ENCODE results near the gene PGS1. TPM values are rescaled to one million over a fixed set of nuclear protein-coding genes. Genes with fewer than 3 reads are reported as not detected.

Gene PGS1
- total RNA-seq, 1 donor from 2014 or later, result 52.0 TPM

DNA sequence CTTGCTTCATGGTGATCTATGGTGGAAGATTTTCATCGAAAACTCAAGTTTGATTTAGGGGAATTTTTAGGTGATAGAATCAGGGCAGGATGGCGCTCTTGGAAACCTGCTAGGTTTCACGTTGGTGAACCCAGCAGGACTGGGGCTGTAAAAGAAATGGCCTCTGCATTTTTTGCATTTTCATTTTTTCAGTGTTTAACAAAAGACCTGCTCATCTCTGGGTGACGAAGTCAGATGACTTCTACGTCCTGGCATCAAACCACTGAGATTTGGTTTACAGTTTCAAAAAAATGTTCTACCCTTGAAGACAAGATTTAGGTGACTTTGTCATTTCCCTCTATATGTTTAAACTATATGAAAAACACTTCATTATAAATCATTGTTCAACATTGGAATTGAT lies 1.9 kb downstream of the PGS1 start:
- no peak for DNase-seq (ENCODE audit: low read depth, low spot score)
- Mint-ChIP-seq H3K9me3 (no peaks in the 10 kb centered on the region), H3K27ac (ENCODE audit: unreplicated experiment) (no peak overlapping the region), H3K27me3 (ENCODE audit: low read depth) (no peaks in the 10 kb centered on the region), H3K36me3 (ENCODE audit: low read depth) (no peaks in the 10 kb centered on the region), H3K4me1 (peaks cover 36% of the 10 kb centered on the region), H3K4me3 (peak overlapping the region; percentile 65)
- TF ChIP-seq, protein P1, sequence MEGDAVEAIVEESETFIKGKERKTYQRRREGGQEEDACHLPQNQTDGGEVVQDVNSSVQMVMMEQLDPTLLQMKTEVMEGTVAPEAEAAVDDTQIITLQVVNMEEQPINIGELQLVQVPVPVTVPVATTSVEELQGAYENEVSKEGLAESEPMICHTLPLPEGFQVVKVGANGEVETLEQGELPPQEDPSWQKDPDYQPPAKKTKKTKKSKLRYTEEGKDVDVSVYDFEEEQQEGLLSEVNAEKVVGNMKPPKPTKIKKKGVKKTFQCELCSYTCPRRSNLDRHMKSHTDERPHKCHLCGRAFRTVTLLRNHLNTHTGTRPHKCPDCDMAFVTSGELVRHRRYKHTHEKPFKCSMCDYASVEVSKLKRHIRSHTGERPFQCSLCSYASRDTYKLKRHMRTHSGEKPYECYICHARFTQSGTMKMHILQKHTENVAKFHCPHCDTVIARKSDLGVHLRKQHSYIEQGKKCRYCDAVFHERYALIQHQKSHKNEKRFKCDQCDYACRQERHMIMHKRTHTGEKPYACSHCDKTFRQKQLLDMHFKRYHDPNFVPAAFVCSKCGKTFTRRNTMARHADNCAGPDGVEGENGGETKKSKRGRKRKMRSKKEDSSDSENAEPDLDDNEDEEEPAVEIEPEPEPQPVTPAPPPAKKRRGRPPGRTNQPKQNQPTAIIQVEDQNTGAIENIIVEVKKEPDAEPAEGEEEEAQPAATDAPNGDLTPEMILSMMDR (conservative IDR thresholded peaks at IDR 0.05), result no peak

DNA sequence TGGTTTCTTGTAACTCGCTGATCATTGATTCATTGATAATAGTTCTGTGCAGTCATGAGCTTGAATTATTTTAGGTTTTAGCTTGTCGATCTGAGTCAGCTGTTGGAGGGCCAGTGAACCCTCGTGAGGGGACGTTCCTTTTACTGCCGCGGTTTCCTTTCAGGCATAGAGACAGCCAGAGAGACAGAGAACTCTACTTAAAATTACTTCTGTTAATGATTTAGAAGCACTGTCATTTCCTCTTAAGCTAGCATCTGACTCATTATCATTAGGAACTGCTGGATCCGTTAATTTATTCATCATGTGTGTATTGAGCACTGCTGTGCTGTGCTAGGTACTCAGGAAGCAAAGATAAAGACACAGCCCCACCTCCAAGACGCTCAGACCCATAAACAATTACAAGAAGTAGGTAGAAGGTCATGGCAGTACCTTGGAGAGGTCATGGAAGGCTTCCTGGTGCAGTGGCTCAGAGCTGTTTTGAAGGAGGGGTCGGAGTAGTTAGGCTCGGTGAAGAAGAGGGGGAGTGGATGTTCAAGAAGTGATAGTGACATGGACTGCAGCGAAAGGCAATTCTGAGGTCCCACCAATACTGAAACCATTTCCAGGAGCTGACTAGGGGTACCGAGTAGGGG lies 3.3 kb downstream of the PGS1 start:
- TF ChIP-seq, protein P1 (conservative IDR thresholded peaks at IDR 0.05), result no peak
- peaks cover 40% of the 10 kb centered on the region for H3K4me1 Mint-ChIP-seq
- H3K36me3 Mint-ChIP-seq (ENCODE audit: low read depth), result no peaks in the 10 kb centered on the region
- H3K4me3 Mint-ChIP-seq, result peak overlapping the region; percentile 64
- H3K9me3 Mint-ChIP-seq, result no peaks in the 10 kb centered on the region
- H3K27me3 Mint-ChIP-seq (ENCODE audit: low read depth), result no peaks in the 10 kb centered on the region
- H3K27ac Mint-ChIP-seq (ENCODE audit: unreplicated experiment), result no peak overlapping the region
- DNase-seq (ENCODE audit: low read depth, low spot score), result no peak

DNA sequence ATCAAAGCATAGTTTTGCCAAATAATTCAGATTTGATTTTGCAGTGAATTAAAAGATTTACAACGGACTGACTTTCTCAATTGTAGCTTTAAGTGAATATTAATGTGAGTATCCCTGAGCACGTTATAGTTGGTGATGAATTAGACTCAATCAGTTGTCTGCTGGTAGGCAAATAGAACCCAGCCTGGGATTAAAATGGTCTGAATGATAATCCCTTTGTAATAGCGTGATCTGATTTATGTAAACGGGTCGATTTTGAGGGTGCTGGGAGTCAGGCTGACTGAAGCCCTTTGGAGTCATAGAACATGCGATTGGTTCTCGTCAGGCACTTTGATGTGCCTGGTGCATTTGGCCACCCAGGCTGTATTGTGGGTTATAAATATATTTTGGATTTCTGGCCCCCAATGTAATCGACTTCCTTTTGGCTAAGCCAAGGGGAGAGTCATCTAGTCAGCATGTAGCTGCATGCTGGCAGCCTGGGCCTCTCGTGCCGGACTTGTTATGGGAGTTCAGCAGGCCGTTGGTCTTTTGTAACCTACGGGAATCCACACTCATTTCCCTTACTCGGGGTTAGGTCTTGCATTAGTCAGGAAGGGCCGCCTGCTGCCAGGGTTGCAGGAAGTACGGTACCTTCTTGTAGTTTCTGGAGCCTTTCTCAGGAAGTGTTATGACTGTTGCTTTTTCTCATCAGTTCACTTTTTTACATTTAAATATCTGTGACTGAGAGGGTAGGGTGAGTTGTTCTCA lies 5.4 kb downstream of the PGS1 start:
- peak overlapping the region; percentile 47 for H3K4me3 Mint-ChIP-seq
- no peaks in the 10 kb centered on the region for H3K36me3 Mint-ChIP-seq (ENCODE audit: low read depth)

DNA sequence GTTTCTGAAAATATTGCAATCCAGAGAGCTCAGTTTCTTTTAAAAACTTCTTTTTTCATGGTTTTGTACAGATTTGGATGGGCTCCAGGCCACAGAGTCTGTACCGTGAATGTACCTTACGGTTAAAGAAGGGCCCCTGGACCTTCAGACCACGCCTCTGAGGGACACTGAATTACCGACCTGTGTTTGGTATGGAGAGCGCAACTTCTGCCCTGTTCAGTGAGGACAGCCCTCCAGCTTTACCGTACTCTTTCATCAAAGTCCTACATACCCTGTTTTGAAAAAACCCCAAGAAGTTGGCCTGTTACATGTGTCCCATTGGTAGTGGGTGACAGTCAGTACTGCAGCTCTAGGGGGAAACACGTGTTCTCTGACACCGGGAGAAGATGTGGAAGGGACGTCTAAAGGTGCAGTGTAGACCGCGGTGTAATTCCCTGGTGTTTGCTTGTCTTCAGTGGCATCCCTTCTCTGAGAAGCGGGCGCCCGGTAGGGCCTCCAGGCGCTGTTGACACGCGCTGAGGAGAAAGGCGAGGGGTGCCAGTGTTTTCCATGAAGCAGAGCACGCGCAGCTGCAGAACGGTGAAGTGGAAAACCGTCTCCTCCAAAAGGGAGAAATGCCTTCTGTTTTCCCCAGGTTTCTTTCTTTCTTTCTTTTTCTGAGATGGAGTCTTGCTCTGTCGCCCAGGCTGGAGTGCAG lies 6.2 kb downstream of the PGS1 start:
- Mint-ChIP-seq H3K9me3 (no peaks in the 10 kb centered on the region), H3K27ac (ENCODE audit: unreplicated experiment) (no peak overlapping the region), H3K4me3 (no peak overlapping the region), H3K27me3 (ENCODE audit: low read depth) (no peaks in the 10 kb centered on the region), H3K4me1 (peaks cover 37% of the 10 kb centered on the region), H3K36me3 (ENCODE audit: low read depth) (no peaks in the 10 kb centered on the region)
- DNase-seq (ENCODE audit: low read depth, low spot score), result no peak
- TF ChIP-seq, protein P1 (conservative IDR thresholded peaks at IDR 0.05), result no peak

More for the DNA sequence above, 5.4 kb downstream of the PGS1 start:
- Mint-ChIP-seq H3K27me3 (ENCODE audit: low read depth) (no peaks in the 10 kb centered on the region), H3K9me3 (no peaks in the 10 kb centered on the region), H3K4me1 (peaks cover 42% of the 10 kb centered on the region), H3K27ac (ENCODE audit: unreplicated experiment) (no peak overlapping the region)
- DNase-seq (ENCODE audit: low read depth, low spot score), result no peak
- TF ChIP-seq, protein P1 (conservative IDR thresholded peaks at IDR 0.05), result no peak

DNA sequence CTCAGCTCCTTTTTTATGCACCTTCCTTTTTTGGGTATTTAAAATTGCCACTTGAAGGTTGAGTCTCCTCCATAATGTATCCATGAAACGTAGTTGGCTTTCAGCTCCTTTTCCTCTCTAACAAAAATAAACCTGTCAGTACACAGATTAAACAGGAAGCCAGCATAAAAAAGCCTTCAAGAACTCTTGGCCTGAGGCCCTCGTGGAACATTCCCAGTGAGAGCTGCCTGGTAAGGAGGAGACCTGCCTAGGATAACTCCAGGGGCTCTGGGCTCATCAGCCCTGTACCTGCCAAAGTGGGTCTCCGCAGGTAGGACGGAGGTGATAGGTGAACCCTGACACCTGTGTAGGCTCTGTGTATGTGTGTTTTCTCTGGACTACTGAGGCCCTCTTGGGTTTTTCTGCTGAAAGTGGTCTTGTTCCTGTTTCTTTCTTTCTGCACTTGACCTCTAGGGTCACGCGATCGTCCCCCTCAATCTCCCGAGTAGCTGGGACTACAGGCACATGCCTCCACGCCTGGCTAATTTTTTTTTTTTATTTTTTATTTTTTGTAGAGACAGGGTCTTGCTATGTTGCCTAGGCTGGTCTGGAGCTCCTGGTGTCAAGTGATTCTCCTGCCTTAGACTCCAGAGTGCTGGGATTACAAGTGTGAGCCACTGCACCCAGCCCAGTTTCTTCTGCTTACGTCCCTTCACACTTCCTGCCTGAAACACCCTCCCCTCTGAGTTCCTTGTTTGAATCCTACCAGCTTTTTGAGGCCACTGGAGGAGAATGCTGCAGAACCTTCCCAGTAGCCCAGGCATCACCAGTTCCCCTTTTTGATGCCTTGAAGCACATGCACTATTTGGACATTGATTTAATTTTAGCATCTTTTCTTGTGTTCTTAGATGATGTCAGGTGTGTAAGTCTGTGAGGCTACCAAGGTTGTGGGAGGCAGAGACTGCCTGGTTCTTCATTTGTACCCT lies 9.8 kb downstream of the PGS1 start:
- peaks cover 23% of the 10 kb centered on the region for H3K4me1 Mint-ChIP-seq
- H3K27ac Mint-ChIP-seq (ENCODE audit: unreplicated experiment), result no peak overlapping the region
- H3K27me3 Mint-ChIP-seq (ENCODE audit: low read depth), result no peaks in the 10 kb centered on the region

More for the DNA sequence above, 9.8 kb downstream of the PGS1 start:
- H3K4me3 Mint-ChIP-seq, result no peak overlapping the region
- H3K9me3 Mint-ChIP-seq, result no peaks in the 10 kb centered on the region
- H3K36me3 Mint-ChIP-seq (ENCODE audit: low read depth), result no peaks in the 10 kb centered on the region
- no peak for DNase-seq (ENCODE audit: low read depth, low spot score)
- TF ChIP-seq, protein P1 (conservative IDR thresholded peaks at IDR 0.05), result no peak

Data from neural crest cell (in vitro differentiated cells).